Right lobe of liver (tissue), 6 donors: ENCODE measurements around the gene ATP13A1. TPM values are rescaled to one million over a fixed set of nuclear protein-coding genes. Genes with fewer than 3 reads are reported as not detected.

Experiments
- ATAC-seq, 4 donors: fragments of 200-7000 bp; cut with Tn5 transposase; one replicate each; pipeline ENCODE4 v1.9.1; 2020; ENCODE audit warnings: mild to moderate bottlenecking in 4 of 4, moderate library complexity in 4 of 4
- DNase-seq, 3 donors: peaks; one replicate each; pipeline ENCODE4 v3.0.0-alpha.2; 2020
- H3K27ac ChIP-seq, 3 donors: fragments of 200-600 bp; one replicate each; pipeline ENCODE4 v1.8.0; 2022
- H3K27me3 ChIP-seq, 2 donors: fragments of 200-600 bp; one replicate each; pipeline ENCODE4 v1.8.0; 2022
- H3K36me3 ChIP-seq, 4 donors: fragments of 200-600 bp; sonication (generic) in 1 of 4; one replicate each; pipeline versions ENCODE4 v1.5.1 to v1.8.0; 2017 to 2022; ENCODE audit warnings: control low read depth in 1 of 4
- H3K4me1 ChIP-seq, 4 donors: fragments of 200-600 bp; sonication (generic) in 1 of 4; one replicate each; pipeline versions ENCODE4 v1.5.1 to v1.8.0; 2017 to 2022; ENCODE audit warnings: control low read depth in 1 of 4
- H3K4me3 ChIP-seq, 3 donors: fragments of 200-600 bp; one replicate each; pipeline ENCODE4 v1.8.0; 2022
- H3K9me3 ChIP-seq, 4 donors: fragments of 200-600 bp; sonication (generic) in 1 of 4; one replicate each; pipeline versions ENCODE4 v1.5.1 to v1.8.0; 2017 to 2022; ENCODE audit warnings: control low read depth in 1 of 4
- POLR2A ChIP-seq: fragments of 450-650 bp; IDR thresholded peaks from one replicate; pipeline ENCODE4 v1.6.1; 2017; ENCODE audit warnings: antibody characterized with exemption, mild to moderate bottlenecking
- WGBS: methylation state at CpG from one replicate; pipeline ENCODE4 v1.1.6; 2018; ENCODE audit warnings: low coverage, low lambda C conversion rate; ENCODE audit not compliant: insufficient coverage; ENCODE audit errors: missing lambda C conversion rate; 5-methylcytosine and 5-hydroxymethylcytosine counted together
- intact Hi-C, 2 donors: fragments of 100-400 bp; cut with DNase I; formaldehyde crosslinking; loops; one replicate each; pipeline versions ENCODE4 v1.11.2 to v1.14.1; 2022
- total RNA-seq, 6 experiments: library from RNA; depleted of rRNA in 2 of 6; stranded (reverse); fragments of >200 nt in 2 of 6; fragmentation: NEBNext Ultra II Directional in 3 of 6; extraction: Animal tissue kit (Norgen Biotek cat#: 25700) in 3 of 6; gene quantifications; one replicate each; pipeline versions ENCODE4 v1.1.0 to v1.2.4, GENCODE V29; 2016 to 2023
- TF ChIP-seq, protein P1 (sequence below), 4 donors: fragments of 200-600 bp in 3 of 4; fragments of 450-650 bp in 1 of 4; IDR thresholded peaks; one replicate each; pipeline versions ENCODE4 v1.5.1 to v1.8.0; 2016 to 2022; ENCODE audit warnings: antibody characterized with exemption in 4 of 4, mild to moderate bottlenecking in 2 of 4
- donor health status: DM: no; HTN: yes; CAD: no.
- donor health status: DM: no; HTN: no; CAD: no.
- donor health status: DM: no; HTN: no; CAD: no.
- donor health status: DM: no; HTN: yes; CAD: no.
- donor health status: DM: no; HTN: yes; CAD: no.

The ATP13A1 gene
- total RNA-seq, 6 experiments from 2014 or later: 26.3 to 159 (median 28.0) TPM

DNA sequence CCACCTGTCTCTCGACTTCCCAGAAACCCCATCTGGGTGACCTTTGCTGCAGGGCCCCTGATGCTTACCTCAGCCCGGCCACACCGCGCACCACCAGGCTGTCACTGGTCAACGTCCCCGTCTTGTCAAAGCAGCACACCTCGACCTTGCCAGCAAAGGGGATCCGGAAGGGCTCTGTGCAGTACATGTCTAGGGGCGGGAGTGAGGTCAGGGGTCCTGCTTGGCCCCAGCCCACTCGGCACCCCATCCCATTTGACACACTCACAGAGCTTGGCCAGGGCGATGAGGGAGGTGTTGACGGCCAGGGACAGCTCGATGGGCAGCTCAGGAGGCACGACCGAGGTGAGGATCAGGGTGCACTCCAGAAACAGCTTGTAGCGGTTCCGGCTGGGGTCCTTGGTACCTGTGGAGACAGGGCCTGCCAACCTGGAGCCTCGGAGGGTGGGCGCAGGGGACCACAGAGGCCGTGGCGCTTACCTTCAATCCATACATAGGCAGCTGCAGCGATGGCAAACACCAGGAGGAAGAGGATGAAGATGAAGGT lies 8.4 kb downstream of the ATP13A1 start:
- no peaks in the 10 kb centered on the region for H3K9me3 ChIP-seq
- ATAC-seq: no peak
- intact Hi-C loops: no loop called here
- H3K27ac ChIP-seq: no peak overlapping the region
- DNase-seq: peak in 1 of 3 donors; percentile 54
- H3K4me1 ChIP-seq: no peaks in the 10 kb centered on the region
- WGBS: 100% methylated on average over 2 of the region's 22 CpGs
- no peak for TF ChIP-seq POLR2A
- TF ChIP-seq, protein P1, sequence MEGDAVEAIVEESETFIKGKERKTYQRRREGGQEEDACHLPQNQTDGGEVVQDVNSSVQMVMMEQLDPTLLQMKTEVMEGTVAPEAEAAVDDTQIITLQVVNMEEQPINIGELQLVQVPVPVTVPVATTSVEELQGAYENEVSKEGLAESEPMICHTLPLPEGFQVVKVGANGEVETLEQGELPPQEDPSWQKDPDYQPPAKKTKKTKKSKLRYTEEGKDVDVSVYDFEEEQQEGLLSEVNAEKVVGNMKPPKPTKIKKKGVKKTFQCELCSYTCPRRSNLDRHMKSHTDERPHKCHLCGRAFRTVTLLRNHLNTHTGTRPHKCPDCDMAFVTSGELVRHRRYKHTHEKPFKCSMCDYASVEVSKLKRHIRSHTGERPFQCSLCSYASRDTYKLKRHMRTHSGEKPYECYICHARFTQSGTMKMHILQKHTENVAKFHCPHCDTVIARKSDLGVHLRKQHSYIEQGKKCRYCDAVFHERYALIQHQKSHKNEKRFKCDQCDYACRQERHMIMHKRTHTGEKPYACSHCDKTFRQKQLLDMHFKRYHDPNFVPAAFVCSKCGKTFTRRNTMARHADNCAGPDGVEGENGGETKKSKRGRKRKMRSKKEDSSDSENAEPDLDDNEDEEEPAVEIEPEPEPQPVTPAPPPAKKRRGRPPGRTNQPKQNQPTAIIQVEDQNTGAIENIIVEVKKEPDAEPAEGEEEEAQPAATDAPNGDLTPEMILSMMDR (IDR thresholded peaks at IDR 0.05): no peak
- peaks cover 4 to 92% (median 43%) of the 10 kb centered on the region in 4 donors for H3K36me3 ChIP-seq
- H3K27me3 ChIP-seq: no peaks in the 10 kb centered on the region
- no peak overlapping the region for H3K4me3 ChIP-seq

DNA sequence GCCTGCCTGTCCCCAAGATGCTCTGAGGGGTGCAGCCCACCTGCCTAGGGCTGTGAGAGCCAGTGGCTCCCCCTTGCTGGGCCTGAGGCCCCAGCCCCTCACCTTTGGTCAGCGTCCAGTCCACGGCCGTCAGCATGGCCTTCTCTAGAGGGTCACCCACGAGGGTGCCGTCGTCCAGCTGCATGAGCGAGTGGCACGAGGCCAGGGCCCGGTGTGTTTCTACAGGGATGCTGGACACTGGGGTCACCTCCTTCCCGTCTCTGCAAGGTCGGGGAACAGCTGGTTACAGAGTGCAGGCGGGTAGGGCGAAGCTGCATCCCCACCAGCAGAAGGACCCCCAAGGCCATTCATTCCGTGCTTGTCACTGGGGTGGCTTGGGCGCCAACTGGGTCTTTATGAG lies 9.0 kb downstream of the ATP13A1 start:
- DNase-seq (no peak), ATAC-seq (no peak)
- no peaks in the 10 kb centered on the region for H3K4me1 ChIP-seq
- no peak overlapping the region for H3K27ac ChIP-seq
- H3K4me3 ChIP-seq: no peak overlapping the region
- TF ChIP-seq, protein P1 (IDR thresholded peaks at IDR 0.05): no peak
- TF ChIP-seq POLR2A: no peak
- H3K36me3 ChIP-seq: peaks cover 4 to 90% (median 43%) of the 10 kb centered on the region in 4 donors
- H3K9me3 ChIP-seq: no peaks in the 10 kb centered on the region
- no peaks in the 10 kb centered on the region for H3K27me3 ChIP-seq
- intact Hi-C loops: no loop called here
- no CpG with 5 or more reads among the region's 15 CpGs for WGBS

DNA sequence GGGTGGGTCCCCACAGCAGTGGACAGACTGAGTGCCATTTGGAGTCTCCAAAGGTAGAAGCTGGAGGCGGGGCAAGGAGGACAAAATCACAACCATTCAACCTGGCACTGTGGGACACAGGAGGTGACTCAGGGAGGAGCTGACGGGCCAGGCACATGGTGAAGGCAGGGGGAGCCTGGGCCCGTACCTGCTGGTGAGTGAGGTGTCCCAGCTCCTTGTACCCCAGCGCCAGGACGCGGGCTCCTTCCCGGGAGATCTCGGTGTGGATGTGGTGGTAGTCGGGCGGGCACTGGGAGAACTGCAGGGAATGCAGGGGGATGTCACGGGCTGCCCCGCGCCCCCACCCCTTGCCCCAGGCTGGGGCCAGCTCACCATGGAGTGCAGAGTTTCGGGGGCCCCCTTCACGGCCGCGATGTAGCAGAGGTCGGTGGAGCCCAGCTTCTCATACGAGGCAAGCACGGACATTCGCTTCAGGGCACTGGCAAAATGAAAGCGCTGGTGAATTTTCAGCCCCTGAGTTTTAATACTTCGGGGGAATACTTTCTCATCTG lies 9.8 kb downstream of the ATP13A1 start:
- no peaks in the 10 kb centered on the region for H3K27me3 ChIP-seq
- DNase-seq (no peak), ATAC-seq (no peak)
- WGBS: 83% methylated on average over 1 of the region's 23 CpGs
- intact Hi-C loops: no loop called here
- TF ChIP-seq, protein P1 (IDR thresholded peaks at IDR 0.05): no peak
- no peak for TF ChIP-seq POLR2A
- H3K4me3 ChIP-seq: no peak overlapping the region
- peaks cover 4 to 83% (median 38%) of the 10 kb centered on the region in 4 donors for H3K36me3 ChIP-seq
- no peaks in the 10 kb centered on the region for H3K9me3 ChIP-seq
- H3K4me1 ChIP-seq: no peaks in the 10 kb centered on the region
- H3K27ac ChIP-seq: no peak overlapping the region

DNA sequence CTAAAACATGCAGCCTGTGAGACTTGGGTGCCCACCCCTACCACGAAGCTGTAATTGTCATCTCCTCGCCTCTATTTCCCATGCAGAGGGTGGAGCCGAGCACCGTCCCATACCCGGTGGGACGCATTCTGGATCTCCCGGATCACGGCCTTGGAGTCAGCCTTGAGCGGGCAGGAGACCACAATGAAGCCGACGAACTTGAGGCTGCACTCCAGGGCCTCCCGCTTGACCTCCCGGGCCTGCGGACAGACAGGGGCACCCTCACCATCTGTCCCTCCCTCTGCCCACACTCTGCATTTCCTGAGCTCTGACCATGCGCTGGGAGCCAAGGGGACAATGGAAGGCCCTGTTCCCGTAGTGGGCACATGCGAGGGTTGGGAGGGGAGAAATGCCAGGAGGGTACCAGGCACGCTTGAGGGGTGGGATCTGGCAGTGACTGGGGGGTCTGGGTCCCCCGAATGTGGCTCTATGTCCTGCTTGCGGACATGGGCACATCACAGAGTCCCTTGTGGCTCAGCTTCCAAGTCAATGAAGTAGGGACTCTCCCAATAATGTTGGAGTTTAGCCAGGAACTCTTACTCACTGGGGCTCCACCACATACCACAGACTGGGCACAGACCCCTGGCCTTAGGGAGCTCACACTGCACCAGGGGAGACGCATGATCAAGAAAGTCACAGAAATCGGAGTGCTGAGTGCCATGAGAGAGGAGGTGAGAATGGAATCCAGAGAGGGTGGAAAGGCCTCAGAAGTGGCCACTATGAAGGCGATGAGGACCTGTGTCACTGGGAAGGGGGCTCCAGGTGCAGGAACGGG lies 10.8 kb downstream of the ATP13A1 start:
- peaks cover 4 to 80% (median 34%) of the 10 kb centered on the region in 4 donors for H3K36me3 ChIP-seq
- intact Hi-C loops: no loop called here
- no peak for DNase-seq
- 78% methylated on average over 4 of the region's 24 CpGs for WGBS
- no peak for ATAC-seq
- no peak overlapping the region for H3K4me3 ChIP-seq
- no peaks in the 10 kb centered on the region for H3K27me3 ChIP-seq
- H3K9me3 ChIP-seq: no peaks in the 10 kb centered on the region
- H3K4me1 ChIP-seq: no peaks in the 10 kb centered on the region
- TF ChIP-seq POLR2A: no peak
- TF ChIP-seq, protein P1 (IDR thresholded peaks at IDR 0.05): no peak
- H3K27ac ChIP-seq: no peak overlapping the region
